SU-DHL-6 (cell line): ENCODE results near the gene DSCAML1.

ENCODE experiments used
- CTCF ChIP-seq: fragments of 200-600 bp; sonication (generic); IDR thresholded peaks from one replicate; pipeline ENCODE4 v1.5.1; 2017; ENCODE audit warnings: antibody characterized with exemption, mild to moderate bottlenecking, low read length, moderate library complexity; ENCODE audit not compliant: insufficient read depth, poor library complexity, severe bottlenecking
- EZH2phosphoT487 ChIP-seq: fragments of 200-600 bp; sonication (generic), shearing (Covaris generic); conservative IDR thresholded peaks from 2 replicates; pipeline ENCODE4 v1.6.1; 2018; ENCODE audit warnings: mild to moderate bottlenecking, antibody characterized with exemption, low read length, moderate library complexity, mixed read lengths

DNA sequence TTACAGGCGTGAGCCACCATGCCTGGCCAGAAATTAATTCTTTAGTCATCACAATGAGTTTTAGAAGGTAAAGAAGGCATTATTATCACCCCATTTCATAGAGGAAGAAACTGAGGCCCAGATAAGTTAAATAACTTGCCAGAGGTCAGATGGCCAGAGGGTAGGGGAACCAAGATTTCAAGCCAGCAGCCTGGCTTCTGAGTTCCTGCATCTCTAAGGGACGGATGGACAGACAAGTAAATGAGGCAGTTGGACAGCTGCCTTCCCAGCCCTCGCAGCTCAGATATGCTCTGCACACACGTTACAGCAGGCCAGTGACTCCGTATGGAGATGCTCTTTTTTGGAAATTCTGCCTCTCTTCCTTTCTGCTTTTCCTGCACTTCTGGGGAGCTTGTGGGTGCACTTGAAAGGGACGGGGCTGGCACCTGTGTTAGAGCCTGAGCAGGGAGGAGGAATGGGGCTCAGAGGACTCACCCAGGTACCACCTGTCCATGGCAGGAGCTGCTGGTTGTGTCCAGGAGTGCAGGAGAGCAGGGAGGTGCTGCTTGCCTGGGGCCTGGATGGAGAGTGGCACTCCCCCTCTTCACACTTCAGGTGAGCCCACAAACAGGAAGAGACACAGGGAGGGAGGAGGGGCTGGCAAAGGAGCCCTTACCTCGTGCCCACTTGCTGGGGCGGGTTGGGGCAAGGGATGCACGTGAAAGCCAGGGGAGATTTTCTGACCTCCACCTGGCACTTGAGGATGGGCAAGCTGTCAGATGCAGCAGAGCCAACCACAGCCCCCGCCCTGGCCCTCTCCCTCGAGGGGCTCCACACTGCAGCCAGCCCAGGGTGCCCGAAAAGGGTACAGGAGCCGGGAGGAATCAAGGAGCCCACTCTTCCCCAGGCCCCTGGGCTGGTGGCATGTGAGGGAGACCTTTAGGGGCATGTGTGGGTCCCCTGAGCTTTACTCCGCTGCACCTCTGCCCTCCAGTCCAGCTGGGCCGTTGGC, 30.8 kb upstream of the DSCAML1 start:
- TF ChIP-seq CTCF (no peak), EZH2phosphoT487 (no peak)
